ENCODE data around the gene CHST5. TPM values are rescaled to one million over a fixed set of nuclear protein-coding genes. Genes with fewer than 3 reads are reported as not detected.

CHST5 gene
- total and polyA plus RNA-seq, 2 donors (not counting 1 experiment from before 2014, with no cell fraction given), result under 0.01 TPM; not detected in 1

DNA sequence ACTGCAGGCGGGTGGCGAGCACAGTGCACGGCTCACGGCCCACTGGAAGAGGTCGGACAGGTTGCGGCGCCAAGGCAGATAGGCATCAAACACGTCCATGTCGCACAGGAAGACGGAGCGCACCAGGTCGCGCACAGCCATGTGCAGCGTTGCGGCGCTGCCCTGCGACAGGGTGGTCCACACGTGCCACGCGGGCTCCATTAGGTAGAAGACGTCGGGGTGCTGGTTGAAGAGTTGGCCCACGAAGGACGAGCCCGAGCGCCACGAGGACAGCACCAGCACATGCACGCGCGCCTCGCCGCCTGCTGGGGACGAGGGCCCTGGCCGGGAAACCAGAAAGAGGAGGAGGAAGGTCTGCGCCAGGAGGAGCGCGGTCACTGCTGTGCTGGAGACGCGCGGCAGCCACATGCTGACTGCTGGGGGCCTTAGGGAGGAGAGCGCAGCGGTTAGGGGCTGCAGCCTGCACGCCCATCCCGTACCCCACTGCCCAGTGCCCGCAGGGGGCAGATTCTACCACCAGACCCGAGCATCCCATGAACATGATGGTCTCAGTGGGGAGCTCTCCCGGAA lies 56.4 kb downstream of the CHST5 start:
- no peak overlapping the region for H3K27ac ChIP-seq (ENCODE audit: insufficient read depth, low read length)
- no peak for DNase-seq (ENCODE audit: low read depth in 2 of 2)
- no peak overlapping the region for H3K4me3 ChIP-seq (replicated peaks in 1 of 4; ENCODE audit: control extremely low read depth in 1 of 4, insufficient read depth in 1 of 4, low read depth in 3 of 4, low read length in 4 of 4)
- no peak overlapping the region for H3K4me2 ChIP-seq (ENCODE audit: extremely low read depth, insufficient read depth, low read length)
- no peaks in the 10 kb centered on the region for H3K4me1 ChIP-seq (ENCODE audit: control insufficient read depth, extremely low read depth, insufficient read depth, low read length)
- no peaks in the 10 kb centered on the region for H3K36me3 ChIP-seq (ENCODE audit: control insufficient read depth, insufficient read depth, low read length)
- H3K27me3 ChIP-seq (ENCODE audit: control insufficient read depth, insufficient read depth, low read length), result no peaks in the 10 kb centered on the region
- H3K79me2 ChIP-seq (ENCODE audit: control insufficient read depth, insufficient read depth, low read length), result no peaks in the 10 kb centered on the region
- no peaks in the 10 kb centered on the region for H4K20me1 ChIP-seq (ENCODE audit: control insufficient read depth, extremely low read depth, insufficient read depth, low read length)
- H3K9ac ChIP-seq (ENCODE audit: insufficient read depth, low read length), result no peak overlapping the region
- no peaks in the 10 kb centered on the region for H3K9me3 ChIP-seq (ENCODE audit: control insufficient read depth, insufficient read depth, low read depth, low read length)
- H2AFZ ChIP-seq (ENCODE audit: low read length), result no peak overlapping the region
- TF ChIP-seq, protein P1, sequence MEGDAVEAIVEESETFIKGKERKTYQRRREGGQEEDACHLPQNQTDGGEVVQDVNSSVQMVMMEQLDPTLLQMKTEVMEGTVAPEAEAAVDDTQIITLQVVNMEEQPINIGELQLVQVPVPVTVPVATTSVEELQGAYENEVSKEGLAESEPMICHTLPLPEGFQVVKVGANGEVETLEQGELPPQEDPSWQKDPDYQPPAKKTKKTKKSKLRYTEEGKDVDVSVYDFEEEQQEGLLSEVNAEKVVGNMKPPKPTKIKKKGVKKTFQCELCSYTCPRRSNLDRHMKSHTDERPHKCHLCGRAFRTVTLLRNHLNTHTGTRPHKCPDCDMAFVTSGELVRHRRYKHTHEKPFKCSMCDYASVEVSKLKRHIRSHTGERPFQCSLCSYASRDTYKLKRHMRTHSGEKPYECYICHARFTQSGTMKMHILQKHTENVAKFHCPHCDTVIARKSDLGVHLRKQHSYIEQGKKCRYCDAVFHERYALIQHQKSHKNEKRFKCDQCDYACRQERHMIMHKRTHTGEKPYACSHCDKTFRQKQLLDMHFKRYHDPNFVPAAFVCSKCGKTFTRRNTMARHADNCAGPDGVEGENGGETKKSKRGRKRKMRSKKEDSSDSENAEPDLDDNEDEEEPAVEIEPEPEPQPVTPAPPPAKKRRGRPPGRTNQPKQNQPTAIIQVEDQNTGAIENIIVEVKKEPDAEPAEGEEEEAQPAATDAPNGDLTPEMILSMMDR (conservative IDR thresholded peaks at IDR 0.05 in 1 of 2, IDR thresholded peaks at IDR 0.05 in 1 of 2; ENCODE audit: low read depth in 1 of 2, low read length in 2 of 2), result no peak
- TF ChIP-seq EZH2 (IDR thresholded peaks at IDR 0.05; ENCODE audit: low read length, missing control alignments), result no peak

Other genes starting within 250 kb of the CHST5 start
- 47.9 and 59.8 TPM in 2 replicates for gene CFDP1, start 102.6 kb downstream of the CHST5 start, total RNA-seq
- 69.6 and 80.0 TPM in 2 replicates for gene CFDP1, start 102.6 kb downstream of the CHST5 start, polyA plus RNA-seq
- 14.5 and 20.3 TPM in 2 replicates for gene TMEM170A, start 71.4 kb downstream of the CHST5 start, total RNA-seq
- gene TMEM170A, start 71.4 kb downstream of the CHST5 start, polyA plus RNA-seq, result 10.3 and 12.3 TPM in 2 replicates
- gene CHST6, start 40.7 kb downstream of the CHST5 start, total RNA-seq, result 0.17 and 0.26 TPM in 2 replicates
- 0.02 and 0.16 TPM in 2 replicates for gene CHST6, start 40.7 kb downstream of the CHST5 start, polyA plus RNA-seq
- gene TMEM231, start 20.1 kb upstream of the CHST5 start, total RNA-seq, result 4.1 and 9.6 TPM in 2 replicates
- 18.8 and 23.4 TPM in 2 replicates for gene TMEM231, start 20.1 kb upstream of the CHST5 start, polyA plus RNA-seq
- 28.2 and 37.3 TPM in 2 replicates for gene GABARAPL2, start 30.3 kb upstream of the CHST5 start, total RNA-seq
- gene GABARAPL2, start 30.3 kb upstream of the CHST5 start, polyA plus RNA-seq, result 116 and 159 TPM in 2 replicates
- 47.8 and 50.4 TPM in 2 replicates for gene ADAT1, start 87.2 kb upstream of the CHST5 start, total RNA-seq
- 32.1 and 36.2 TPM in 2 replicates for gene ADAT1, start 87.2 kb upstream of the CHST5 start, polyA plus RNA-seq
- 126 and 146 TPM in 2 replicates for gene KARS1, start 111.6 kb upstream of the CHST5 start, total RNA-seq
- gene KARS1, start 111.6 kb upstream of the CHST5 start, polyA plus RNA-seq, result 148 and 185 TPM in 2 replicates
- gene TERF2IP, start 111.7 kb upstream of the CHST5 start, total RNA-seq, result 46.0 and 54.7 TPM in 2 replicates
- gene TERF2IP, start 111.7 kb upstream of the CHST5 start, polyA plus RNA-seq, result 41.2 and 47.5 TPM in 2 replicates
- gene CPHXL2, start 140.9 kb upstream of the CHST5 start, total RNA-seq, result not detected in 2 replicates
- not detected in 2 replicates for gene CPHXL2, start 140.9 kb upstream of the CHST5 start, polyA plus RNA-seq
- not detected in 2 replicates for gene DUXB, start 165.4 kb upstream of the CHST5 start, total RNA-seq
- gene DUXB, start 165.4 kb upstream of the CHST5 start, polyA plus RNA-seq, result not detected in 2 replicates
- gene CPHXL, start 190.4 kb upstream of the CHST5 start, total RNA-seq, result not detected in 2 replicates
- not detected in 2 replicates for gene CPHXL, start 190.4 kb upstream of the CHST5 start, polyA plus RNA-seq